ENCODE measurements around the gene HDAC9.

DNA sequence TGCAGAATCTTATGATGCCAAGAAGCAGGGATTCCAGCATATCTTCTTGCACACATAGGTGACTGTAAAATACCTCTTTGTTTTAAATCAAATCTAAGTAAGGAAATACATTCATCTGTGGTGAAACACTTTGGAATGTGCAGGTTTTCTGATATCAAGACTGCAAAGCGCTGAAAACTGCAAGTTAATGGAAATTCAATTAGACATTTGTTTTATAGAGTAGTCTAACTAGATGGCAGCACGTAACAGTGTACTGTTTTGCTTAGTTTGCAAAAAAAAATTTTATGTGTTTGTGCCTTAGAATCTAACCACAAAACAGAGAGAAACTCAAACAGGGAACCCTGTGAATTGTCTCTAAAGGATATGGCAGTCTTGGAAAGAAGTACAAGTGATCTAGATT lies 259.2 kb downstream of the HDAC9 start:
- TF ChIP-seq, protein P1, sequence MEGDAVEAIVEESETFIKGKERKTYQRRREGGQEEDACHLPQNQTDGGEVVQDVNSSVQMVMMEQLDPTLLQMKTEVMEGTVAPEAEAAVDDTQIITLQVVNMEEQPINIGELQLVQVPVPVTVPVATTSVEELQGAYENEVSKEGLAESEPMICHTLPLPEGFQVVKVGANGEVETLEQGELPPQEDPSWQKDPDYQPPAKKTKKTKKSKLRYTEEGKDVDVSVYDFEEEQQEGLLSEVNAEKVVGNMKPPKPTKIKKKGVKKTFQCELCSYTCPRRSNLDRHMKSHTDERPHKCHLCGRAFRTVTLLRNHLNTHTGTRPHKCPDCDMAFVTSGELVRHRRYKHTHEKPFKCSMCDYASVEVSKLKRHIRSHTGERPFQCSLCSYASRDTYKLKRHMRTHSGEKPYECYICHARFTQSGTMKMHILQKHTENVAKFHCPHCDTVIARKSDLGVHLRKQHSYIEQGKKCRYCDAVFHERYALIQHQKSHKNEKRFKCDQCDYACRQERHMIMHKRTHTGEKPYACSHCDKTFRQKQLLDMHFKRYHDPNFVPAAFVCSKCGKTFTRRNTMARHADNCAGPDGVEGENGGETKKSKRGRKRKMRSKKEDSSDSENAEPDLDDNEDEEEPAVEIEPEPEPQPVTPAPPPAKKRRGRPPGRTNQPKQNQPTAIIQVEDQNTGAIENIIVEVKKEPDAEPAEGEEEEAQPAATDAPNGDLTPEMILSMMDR (IDR thresholded peaks at IDR 0.05) = no peak
- no peak for TF ChIP-seq POLR2A (IDR thresholded peaks at IDR 0.05)
- no peak for TF ChIP-seq POLR2AphosphoS5 (IDR thresholded peaks at IDR 0.05; ENCODE audit: insufficient read depth in 1 of 2, low read depth in 1 of 2)

Data from vagina (tissue), 2 donors.